ENCODE measurements around the gene POU2AF1. TPM values are rescaled to one million over a fixed set of nuclear protein-coding genes. Genes with fewer than 3 reads are reported as not detected.

The POU2AF1 gene
- polyA plus RNA-seq, 1 donor (not counting 4 experiments of a cell fraction or from before 2014, with no cell fraction given): not detected

DNA sequence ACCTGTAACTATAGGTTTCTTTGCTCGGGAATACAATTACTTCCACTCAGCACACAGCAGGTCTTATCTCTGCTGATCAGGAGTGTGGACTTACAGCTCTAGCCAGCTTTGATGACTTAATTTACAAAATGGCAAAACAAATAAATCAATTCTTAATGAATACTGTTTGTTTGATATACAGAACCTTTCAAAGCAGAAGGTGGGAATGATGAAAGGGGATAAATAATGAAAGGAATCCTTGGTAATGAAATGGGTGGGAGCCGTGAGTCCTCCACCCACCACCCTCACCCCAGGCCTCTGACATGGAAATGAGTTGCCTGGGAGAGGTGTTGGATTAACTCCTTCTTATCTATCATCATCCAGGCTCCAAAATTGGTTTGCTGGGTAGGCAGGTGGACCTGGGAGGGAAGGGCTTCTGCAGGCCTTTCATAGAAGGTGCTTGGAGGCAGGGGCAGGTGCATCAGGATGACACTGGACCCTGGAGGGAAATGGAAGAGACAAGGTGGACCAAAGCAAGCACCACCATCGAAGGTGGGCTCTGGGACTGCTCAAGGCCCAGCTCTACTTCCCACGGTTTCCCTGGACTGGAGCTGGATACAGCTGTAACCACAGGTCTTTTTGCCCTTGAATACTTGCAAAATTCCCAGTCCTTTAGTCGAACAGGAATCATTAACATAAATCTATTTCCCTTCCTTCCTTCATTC, 23.0 kb downstream of the POU2AF1 start:
- no peak for DNase-seq (ENCODE audit: low read depth, low spot score)
- Histone ChIP-seq H3K9me1 (ENCODE audit: control insufficient read depth, extremely low read depth, insufficient read depth, low read length) (no peaks in the 10 kb centered on the region), H2AFZ (ENCODE audit: control insufficient read depth, low read length) (no peak overlapping the region), H3K27me3 (ENCODE audit: control insufficient read depth, extremely low read depth, insufficient read depth, low read length) (no peaks in the 10 kb centered on the region), H4K20me1 (ENCODE audit: control insufficient read depth, extremely low read depth, insufficient read depth, low read length) (no peaks in the 10 kb centered on the region), H3K36me3 (ENCODE audit: control insufficient read depth in 2 of 2, extremely low read depth in 1 of 2, insufficient read depth in 2 of 2, low read length in 2 of 2) (no peaks in the 10 kb centered on the region), H3K9me3 (ENCODE audit: control insufficient read depth, low read depth, low read length) (no peaks in the 10 kb centered on the region), H3K4me2 (ENCODE audit: control insufficient read depth, extremely low read depth, insufficient read depth, low read depth, low read length) (no peak overlapping the region), H3K4me3 (ENCODE audit: control insufficient read depth in 2 of 3, extremely low read depth in 1 of 3, insufficient read depth in 2 of 3, low read depth in 1 of 3, low read length in 3 of 3) (no peak overlapping the region), H3K79me2 (ENCODE audit: control insufficient read depth, insufficient read depth, low read length) (no peaks in the 10 kb centered on the region), H3K27ac (ENCODE audit: control insufficient read depth, insufficient read depth, low read length) (no peak overlapping the region), H3K9ac (ENCODE audit: control insufficient read depth, extremely low read depth, insufficient read depth, low read length) (no peak overlapping the region), H3K4me1 (ENCODE audit: control insufficient read depth, extremely low read depth, insufficient read depth, low read length) (peaks cover 2% of the 10 kb centered on the region)
- no peak for FAIRE-seq
- dilution Hi-C loops (cut with MboI; ENCODE audit: extremely low pct_ligation_motif_present, low sequenced_read_pairs): no loop called here
- no peak for TF ChIP-seq EZH2 (IDR thresholded peaks at IDR 0.05; ENCODE audit: low read length)
- TF ChIP-seq, protein P1, sequence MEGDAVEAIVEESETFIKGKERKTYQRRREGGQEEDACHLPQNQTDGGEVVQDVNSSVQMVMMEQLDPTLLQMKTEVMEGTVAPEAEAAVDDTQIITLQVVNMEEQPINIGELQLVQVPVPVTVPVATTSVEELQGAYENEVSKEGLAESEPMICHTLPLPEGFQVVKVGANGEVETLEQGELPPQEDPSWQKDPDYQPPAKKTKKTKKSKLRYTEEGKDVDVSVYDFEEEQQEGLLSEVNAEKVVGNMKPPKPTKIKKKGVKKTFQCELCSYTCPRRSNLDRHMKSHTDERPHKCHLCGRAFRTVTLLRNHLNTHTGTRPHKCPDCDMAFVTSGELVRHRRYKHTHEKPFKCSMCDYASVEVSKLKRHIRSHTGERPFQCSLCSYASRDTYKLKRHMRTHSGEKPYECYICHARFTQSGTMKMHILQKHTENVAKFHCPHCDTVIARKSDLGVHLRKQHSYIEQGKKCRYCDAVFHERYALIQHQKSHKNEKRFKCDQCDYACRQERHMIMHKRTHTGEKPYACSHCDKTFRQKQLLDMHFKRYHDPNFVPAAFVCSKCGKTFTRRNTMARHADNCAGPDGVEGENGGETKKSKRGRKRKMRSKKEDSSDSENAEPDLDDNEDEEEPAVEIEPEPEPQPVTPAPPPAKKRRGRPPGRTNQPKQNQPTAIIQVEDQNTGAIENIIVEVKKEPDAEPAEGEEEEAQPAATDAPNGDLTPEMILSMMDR (optimal IDR thresholded peaks at IDR 0.05 in 1 of 3, IDR thresholded peaks at IDR 0.05 in 1 of 3, conservative IDR thresholded peaks at IDR 0.05 in 1 of 3; ENCODE audit: extremely low read depth in 1 of 3, insufficient read depth in 2 of 3, low read length in 3 of 3): no peak

DNA sequence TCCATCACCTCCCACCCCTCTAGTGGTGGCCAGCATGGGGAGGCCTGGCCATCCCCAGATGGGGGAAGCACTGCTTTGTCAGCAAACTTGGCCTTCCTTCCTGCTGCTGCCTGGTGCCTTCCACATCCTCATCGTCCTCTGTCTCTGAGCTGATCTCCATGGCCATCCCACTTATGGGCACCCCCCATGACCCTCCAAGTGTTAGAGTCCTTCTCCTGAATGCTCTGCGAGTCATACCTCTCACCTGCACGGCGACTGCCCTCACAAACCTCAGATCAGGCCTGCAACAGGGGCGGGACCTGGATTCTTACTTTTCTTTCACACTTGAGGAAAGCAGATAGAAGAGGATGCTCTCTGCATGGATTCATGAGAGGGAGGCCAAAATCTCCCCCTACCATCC, 24.0 kb downstream of the POU2AF1 start:
- FAIRE-seq (no peak), DNase-seq (ENCODE audit: low read depth, low spot score) (no peak)
- Histone ChIP-seq H4K20me1 (ENCODE audit: control insufficient read depth, extremely low read depth, insufficient read depth, low read length) (no peaks in the 10 kb centered on the region), H3K79me2 (ENCODE audit: control insufficient read depth, insufficient read depth, low read length) (no peaks in the 10 kb centered on the region), H3K27me3 (ENCODE audit: control insufficient read depth, extremely low read depth, insufficient read depth, low read length) (peaks cover 3% of the 10 kb centered on the region), H3K27ac (ENCODE audit: control insufficient read depth, insufficient read depth, low read length) (no peak overlapping the region), H3K9me1 (ENCODE audit: control insufficient read depth, extremely low read depth, insufficient read depth, low read length) (no peaks in the 10 kb centered on the region), H3K4me2 (ENCODE audit: control insufficient read depth, extremely low read depth, insufficient read depth, low read depth, low read length) (no peak overlapping the region), H3K4me1 (ENCODE audit: control insufficient read depth, extremely low read depth, insufficient read depth, low read length) (no peaks in the 10 kb centered on the region), H2AFZ (ENCODE audit: control insufficient read depth, low read length) (no peak overlapping the region), H3K4me3 (ENCODE audit: control insufficient read depth in 2 of 3, extremely low read depth in 1 of 3, insufficient read depth in 2 of 3, low read depth in 1 of 3, low read length in 3 of 3) (no peak overlapping the region), H3K9ac (ENCODE audit: control insufficient read depth, extremely low read depth, insufficient read depth, low read length) (no peak overlapping the region), H3K36me3 (ENCODE audit: control insufficient read depth in 2 of 2, extremely low read depth in 1 of 2, insufficient read depth in 2 of 2, low read length in 2 of 2) (no peaks in the 10 kb centered on the region), H3K9me3 (ENCODE audit: control insufficient read depth, low read depth, low read length) (no peaks in the 10 kb centered on the region)
- dilution Hi-C loops (cut with MboI; ENCODE audit: extremely low pct_ligation_motif_present, low sequenced_read_pairs): no loop called here
- TF ChIP-seq EZH2 (IDR thresholded peaks at IDR 0.05; ENCODE audit: low read length): no peak
- TF ChIP-seq, protein P1 (optimal IDR thresholded peaks at IDR 0.05 in 1 of 3, IDR thresholded peaks at IDR 0.05 in 1 of 3, conservative IDR thresholded peaks at IDR 0.05 in 1 of 3; ENCODE audit: extremely low read depth in 1 of 3, insufficient read depth in 2 of 3, low read length in 3 of 3): no peak

All from keratinocyte (primary cell).